NCI-H2029 (cell line): ENCODE data around the gene DYNC1LI1.
"Not testable (repeated sequence)": the region's sequence is repeated elsewhere in the genome, so short reads cannot be mapped to it uniquely, and the experiment has no call there.

Experiments
- DNase-seq: peaks from one replicate; lab custom pipeline; 2025; lab: John Stamatoyannopoulos, UW

DYNC1LI1 gene

DNA sequence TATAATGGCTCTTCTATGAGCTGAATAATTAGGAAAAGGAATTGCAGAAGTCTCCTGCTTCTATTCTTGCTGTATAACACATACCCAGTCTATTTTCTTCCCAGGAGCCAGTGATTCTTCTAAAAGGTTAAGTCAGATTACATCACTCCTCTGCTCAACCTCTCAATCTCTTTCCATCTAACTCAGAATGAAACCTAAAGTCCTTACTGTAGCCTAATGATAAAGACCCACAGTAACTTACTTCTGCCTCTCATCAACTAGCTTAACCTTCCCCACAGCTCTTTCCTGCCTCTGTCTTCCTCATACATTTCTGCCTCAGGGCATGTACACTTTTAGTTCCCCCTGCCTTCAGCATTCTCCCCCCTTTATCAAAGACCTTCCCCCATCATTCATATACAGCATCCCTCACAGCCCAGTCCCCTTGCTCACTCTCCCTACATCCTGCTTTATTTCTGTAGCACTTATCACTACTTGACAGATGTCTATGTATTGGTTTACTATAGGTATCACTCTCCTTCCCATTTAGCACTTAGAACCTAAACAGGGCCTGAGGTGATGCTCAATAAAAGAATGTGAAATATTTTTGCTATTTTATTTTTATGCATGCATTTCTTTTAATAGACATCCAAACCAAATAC lies 39.5 kb downstream of the DYNC1LI1 start:
- no peak for DNase-seq

- no peak for DNase-seq
Observed at GRCh38 chr3:32525720-32526119, 44.9 kb downstream of the DYNC1LI1 start.

- no peak for DNase-seq
Observed at GRCh38 chr3:32522682-32523081, 48.0 kb downstream of the DYNC1LI1 start.

- not testable (repeated sequence) for DNase-seq
Observed at GRCh38 chr3:32518921-32519320, 51.7 kb downstream of the DYNC1LI1 start.

- not testable (repeated sequence) for DNase-seq
Observed at GRCh38 chr3:32516751-32517150, 53.9 kb downstream of the DYNC1LI1 start.

GRCh38 chr3:32511005-32511404 lies 59.7 kb downstream of the DYNC1LI1 start:
- DNase-seq = no peak

DNA sequence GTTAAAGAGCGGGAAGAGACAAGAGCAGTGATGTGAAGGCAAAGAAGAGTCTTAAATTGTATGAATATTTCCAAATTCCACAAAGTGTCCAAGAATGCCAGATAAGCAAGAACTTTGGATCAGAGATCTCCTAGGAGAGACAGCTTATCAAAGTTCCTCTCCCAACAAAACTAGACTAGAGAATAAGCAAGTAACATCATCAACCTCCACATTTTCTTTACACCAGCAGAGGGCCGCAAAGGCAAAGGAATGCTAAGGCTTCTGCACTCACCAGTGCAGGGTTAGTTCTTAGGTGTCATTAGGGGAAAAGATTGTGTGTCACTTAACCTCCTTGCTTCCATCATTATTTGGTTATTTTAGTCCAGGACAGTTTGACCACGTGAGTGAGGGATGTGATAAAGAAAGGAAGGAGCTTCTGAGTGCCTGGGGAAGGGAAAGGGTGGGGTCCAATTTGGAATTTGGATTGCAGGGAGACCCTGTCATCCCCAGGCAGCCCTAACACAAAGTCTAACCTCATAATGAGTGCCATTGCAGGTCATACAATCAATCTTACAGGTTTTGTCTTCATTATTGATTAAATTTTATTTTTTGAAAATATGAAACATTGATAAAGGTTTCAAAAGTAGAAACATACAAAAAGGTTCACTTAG lies 60.5 kb downstream of the DYNC1LI1 start:
- peak; percentile 59 for DNase-seq

DNA sequence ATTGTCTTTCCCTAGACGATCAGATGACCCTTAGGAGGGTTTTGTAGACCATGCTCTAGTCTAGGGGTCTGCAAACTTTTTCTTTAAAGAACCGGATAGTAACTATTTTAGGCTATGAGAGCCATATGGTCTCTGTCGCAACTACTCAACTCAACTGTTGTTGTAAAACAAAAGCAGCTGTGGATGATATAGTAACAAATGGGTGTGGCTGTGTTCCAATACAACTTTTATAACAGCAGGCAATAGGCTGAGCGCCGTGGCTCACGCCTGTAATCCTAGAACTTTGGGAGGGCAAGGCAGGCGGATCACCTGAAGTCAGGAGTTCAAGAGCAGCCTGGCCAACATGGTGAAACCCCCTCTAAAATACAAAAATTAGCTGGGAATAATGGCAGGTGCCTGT lies 61.9 kb downstream of the DYNC1LI1 start:
- DNase-seq = no peak

DNA sequence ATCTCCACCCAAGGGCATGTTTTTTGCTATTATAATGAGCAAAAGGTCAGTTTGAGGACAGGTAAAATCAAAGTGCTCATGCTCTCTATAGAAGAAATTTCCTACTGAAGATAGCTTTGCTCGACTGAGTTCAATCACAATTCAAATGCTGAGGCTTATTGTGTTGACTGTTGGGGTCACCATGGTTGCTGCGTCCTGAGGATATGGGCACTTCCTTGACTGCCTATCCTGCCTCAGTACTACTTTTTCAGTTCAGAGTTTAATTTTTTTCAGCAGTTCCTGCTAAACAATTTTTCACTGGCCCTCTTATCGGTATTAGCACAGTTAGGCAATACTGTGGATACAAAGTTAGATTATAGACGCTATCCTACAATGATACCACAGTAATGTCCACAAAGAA lies 64.2 kb downstream of the DYNC1LI1 start:
- DNase-seq = no peak

DNA sequence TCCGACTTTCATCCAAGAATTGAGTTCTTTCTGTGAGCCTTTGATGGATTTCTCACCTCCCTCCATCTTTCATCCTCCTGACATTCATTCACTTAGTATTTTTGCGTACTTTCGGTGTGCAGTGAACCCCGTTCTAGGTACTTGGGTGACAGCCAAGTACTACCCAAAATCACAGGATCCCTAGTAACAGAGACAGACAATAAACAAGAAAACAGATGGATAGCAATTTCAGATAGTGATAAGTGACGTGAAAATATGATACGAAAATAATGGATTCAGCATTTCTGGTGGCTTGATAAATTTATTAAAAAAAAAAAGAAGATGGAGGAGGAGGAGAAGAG lies 67.7 kb downstream of the DYNC1LI1 start:
- DNase-seq = no peak

GRCh38 chr3:32502118-32502945 lies 68.3 kb downstream of the DYNC1LI1 start, which contains the start of gene CMTM6:
CMTM6 (minus strand) TSS chr3:32502852; CDS start chr3:32502745, 107 bp downstream.
- DNase-seq = peak; percentile 82

DNA sequence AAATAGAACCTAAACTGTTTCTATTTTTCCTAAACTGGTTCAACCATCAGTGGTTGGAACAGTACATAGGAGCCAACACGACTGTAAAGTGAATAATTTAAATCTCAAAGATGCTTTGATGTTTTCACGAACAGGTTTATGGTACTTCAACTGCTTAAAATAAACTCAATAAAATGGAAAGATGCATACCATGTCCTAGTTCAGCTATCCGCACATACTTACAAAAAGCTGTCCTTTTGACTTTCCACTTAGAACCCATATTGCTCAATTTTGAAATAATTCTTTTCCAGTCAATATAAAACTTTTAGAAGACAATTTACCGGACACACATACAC lies 68.9 kb downstream of the DYNC1LI1 start:
- no peak for DNase-seq

GRCh38 chr3:32500880-32501782 lies 69.5 kb downstream of the DYNC1LI1 start:
- DNase-seq = no peak

DNA sequence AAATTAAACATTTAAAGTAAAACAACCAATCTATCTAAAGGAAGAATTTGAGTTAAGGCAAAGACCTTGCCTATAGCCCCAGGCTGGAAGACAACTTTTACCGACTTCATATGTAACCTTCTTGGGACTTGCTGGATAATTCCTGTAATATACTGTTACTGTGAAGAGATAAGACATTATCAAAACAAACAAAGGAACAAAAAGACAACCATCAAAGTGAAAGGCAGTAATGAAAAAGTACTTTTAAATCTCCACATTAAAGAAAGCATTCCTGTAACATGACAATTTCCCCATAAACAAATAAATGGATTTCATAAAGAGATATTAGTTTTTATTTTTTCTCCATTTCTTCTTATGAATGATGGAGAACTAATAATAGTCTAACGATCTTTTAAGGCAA lies 70.4 kb downstream of the DYNC1LI1 start:
- DNase-seq = no peak

- no peak for DNase-seq
Observed at GRCh38 chr3:32499585-32499984, 71.1 kb downstream of the DYNC1LI1 start.

DNA sequence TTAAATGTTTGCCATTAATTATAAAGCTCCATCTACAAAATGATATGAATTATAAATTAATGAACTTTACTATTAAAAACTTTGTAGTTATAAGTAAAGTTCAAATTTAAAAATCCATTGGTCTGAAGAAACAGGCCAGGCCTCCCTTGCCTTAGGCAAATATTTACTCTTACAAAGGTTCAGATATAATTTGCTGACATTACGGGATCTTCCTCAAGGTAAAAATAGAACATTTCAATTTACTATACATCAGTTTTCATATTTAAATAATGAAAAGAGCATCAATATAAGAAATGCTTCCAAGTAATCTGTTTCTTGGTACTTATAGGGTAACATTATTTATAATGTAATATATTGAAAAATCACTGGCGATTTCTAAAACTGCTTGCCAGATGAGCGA lies 71.7 kb downstream of the DYNC1LI1 start:
- no peak for DNase-seq

GRCh38 chr3:32498252-32498651 lies 72.4 kb downstream of the DYNC1LI1 start:
- no peak for DNase-seq

DNA sequence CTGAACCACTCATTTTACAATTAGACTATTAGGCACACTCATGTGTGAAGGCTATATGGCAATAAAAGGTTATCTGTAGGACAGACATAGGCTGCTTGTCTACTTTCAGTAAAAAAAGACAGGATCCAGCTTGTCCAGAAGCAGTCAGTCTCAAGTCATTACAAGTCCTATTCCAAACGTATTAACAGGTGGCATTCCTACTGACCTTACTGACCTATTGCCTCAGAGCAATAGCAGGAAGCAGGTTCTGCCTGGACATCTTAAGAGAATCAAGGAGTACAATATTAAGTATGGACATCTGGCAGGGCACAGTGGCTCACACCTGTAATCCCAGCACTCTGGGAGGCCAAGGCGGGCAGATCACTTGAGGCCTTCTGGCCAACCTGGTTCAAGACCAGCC lies 75.0 kb downstream of the DYNC1LI1 start:
- DNase-seq = no peak

- DNase-seq = no peak
Observed at GRCh38 chr3:32495085-32495484, 75.6 kb downstream of the DYNC1LI1 start.

GRCh38 chr3:32493437-32494414 lies 76.9 kb downstream of the DYNC1LI1 start:
- DNase-seq = no peak
